GM21515 (cell line): ENCODE data around the gene PARD3B.

Experiments
- ATAC-seq: cut with Tn5 transposase; IDR thresholded peaks from one replicate; pipeline ENCODE4 v1.9.1; 2021; ENCODE audit not compliant: unreplicated experiment

PARD3B gene

DNA sequence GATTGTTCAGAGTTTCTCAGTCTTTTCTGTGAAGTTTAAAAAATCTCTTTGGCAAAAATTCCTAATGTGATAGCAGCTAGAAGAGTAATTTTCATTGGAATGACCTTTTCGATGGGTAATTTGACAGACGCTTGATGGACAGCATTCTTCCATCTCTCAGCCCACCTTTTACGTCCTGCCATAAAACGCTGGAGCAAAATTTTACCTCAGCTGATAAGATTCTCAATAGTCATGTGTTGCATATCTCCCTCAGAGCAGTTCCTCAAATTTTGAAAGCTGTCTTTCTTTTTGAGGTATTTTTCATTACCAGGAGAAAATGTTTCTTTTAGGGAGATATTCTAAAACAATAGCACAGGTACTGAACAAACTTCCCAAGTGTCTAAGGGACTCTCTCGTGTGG lies 441.4 kb downstream of the PARD3B start:
- no peak for ATAC-seq

DNA sequence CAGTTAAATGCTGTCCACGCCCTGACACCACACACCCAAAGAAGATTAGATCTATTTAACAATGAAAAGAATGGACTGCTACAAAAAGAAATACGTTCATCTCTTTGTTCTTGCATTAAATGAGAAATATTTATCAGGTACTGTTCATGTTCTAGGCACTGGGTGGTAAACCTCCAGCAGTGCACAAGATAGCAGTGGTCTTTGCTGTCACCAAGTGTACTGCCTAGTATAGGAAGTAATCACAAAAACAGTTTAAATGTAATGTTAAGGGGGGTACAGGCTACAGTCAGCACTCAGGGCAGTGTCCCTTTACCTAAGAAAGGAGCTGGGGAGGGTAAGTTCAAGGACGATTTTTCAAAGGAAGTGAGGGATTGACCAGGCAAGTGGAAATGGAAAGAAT lies 443.6 kb downstream of the PARD3B start:
- no peak for ATAC-seq

DNA sequence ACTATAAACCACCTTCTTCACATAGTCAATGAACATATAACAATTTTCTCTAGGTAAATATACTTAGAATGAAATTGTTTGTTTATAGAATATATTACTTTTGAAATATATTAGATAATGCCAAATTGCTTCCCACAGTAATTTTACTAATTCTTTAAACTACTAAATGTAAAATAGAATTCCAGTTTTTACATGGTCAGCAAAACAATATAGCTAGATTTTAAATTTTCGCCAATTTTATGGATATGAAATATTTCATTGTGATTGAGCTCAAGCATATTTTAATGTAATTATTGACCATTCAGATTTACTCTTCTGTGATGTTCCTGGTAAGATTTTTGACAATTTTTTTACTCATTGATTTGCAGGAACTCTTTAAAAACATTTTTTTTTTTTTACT lies 444.6 kb downstream of the PARD3B start:
- ATAC-seq: no peak

DNA sequence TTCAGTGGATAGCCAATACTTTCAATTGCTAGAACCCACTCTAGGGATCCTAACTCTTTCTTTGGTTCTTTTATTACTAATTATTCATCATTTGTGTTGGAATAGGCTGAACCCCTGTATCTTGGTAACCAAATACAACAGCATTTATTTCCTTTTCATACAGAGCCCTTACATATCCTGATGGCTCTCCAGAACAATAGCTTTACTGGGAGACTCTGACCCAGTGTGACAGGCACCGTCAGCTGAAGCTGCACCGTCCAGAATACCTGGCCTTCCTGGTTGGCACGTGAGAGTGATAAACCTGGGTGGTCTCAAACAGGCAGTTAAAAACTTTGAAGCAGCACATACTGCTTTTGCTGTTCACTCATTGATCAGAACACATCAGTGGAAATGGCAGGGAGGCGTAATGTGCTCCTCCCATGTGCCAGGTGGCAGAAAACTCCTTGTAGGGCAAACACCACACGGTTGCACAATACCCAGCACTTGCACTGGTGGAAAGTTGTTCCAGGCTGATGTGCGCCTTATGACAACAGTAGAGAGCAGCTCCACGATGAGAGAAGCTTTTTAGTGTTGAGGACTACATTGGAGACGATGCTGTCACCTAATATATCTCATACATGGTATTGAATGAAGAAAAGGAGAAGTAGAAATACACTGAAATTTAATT lies 456.2 kb downstream of the PARD3B start:
- no peak for ATAC-seq

DNA sequence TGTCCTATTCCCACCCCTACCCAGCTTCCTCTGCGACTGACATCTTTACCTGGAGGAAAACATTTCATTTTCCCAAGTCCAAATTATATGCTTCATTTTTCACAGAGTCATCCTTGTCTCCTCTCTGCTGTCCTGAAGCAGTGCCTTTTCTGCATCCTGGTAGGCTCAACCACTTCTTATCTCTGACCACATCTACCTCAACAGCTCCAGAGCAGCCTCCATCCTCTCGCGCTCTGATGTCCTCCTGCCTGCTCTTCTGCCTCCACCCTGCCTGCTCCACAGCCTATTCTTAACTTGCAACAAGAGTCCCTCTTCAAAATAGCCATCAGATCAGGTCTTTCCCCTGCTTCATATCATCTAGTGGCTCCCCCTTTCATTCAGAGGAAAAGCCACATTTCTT lies 457.1 kb downstream of the PARD3B start:
- no peak for ATAC-seq

DNA sequence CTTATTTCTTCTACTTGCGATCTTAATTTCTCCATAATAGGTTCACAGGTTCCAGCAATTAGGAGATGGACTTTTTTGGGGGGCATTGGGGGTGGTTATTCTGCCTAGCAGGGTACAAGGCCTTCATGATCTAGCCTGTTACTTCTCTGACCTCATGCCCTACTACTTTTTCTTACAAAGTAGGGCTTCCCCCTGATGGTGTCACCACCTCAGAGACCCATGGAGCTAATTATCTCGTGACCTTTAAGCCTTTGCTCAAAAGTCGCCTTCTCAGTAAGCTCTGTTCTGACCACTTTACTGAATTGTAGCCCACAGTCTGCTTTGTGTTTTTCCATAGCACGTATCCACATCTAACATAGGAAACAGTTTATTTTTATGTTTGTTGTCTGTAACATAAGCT lies 458.0 kb downstream of the PARD3B start:
- no peak for ATAC-seq

DNA sequence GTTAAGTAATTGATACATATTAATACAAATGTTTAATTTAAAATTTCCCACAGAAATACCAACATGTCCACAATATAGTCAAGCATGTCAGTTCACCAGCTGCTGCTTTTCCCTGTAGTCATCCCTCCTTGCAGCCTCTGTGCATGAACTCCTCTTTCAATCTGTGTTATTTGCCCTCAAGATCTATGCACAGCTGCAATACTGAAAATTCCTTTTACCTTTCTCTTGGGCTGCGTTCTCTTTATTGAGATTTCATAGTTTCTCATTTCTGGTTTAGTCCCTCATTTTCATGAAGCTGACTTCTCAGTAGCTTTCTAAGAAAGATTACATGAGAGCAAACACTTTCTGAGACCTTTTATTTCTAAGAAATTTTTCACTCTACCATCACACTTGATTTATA lies 464.9 kb downstream of the PARD3B start:
- no peak for ATAC-seq

DNA sequence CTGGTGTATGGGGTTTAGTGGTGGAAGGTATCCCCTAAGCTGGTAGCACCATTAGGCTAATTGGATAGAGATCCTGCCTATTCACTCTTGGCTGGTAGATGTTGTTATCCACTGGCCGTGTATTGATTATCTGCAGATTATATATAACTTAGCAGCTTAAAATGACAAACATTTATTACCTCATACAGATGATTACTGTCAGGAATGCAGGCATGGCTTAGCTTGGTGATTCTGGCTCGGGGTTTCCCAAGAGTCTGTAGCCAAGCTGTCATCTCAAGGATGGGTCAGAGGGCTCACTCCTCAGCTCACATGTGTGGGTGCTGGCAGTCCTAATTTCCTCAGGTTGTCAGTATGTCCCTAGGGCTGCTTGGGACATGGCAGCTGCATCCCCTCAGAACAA lies 465.8 kb downstream of the PARD3B start:
- ATAC-seq: no peak

DNA sequence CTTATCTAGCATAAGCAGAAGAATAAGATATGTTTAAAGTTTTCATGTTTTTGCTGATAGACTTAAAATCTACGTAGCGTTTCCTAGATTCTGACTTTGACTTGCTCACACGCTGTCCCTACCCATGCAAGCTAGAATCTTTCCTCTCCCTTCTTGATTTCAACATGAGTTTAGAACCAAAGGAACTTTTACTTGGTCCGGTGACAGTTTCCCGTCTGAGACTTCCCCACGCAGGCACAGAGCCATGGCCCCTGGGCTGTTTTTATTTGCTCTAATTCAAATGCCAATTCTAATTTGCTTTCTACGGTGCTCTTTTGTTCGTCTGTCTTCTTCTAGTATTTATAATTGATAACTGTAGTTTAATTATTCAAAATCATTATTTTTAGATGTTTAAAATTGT lies 467.7 kb downstream of the PARD3B start:
- ATAC-seq: no peak

DNA sequence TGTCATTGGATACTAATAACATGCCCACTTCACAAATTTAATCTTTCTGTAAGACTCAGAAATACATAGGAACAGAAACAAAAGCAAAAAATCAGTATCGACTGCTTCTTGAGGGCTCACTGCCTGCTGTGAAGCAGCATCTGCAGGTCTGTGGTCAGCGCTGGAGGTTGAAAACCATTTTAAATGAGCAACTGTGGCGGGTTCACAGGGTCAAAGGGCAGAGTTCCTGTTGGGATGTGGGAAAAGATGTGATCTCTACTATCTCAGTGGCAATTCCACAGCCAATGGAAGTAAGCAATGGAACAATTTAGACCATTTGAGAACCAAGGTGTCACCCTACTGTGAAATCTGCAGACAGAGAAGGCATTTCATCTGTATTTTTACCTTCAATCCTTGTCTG lies 468.3 kb downstream of the PARD3B start:
- ATAC-seq: no peak

DNA sequence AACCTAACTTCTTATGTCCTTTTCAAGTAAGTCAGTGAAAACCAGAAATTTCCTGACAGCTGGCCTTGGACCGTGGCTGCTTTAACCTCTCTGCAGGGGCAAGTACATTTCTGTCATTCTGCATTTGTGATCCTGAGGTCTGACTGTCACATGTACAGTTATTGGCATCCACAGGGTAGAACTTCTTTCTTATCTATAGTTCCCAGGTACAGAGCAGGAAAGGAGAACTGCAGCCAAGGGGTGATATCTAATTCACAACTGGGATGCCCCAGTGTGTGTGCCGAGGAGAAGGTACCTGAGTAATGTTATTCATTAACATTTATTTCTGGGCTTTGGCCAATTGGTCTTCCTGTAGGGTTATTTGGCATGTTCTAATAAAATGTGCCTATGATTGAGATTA lies 468.9 kb downstream of the PARD3B start:
- ATAC-seq: no peak

DNA sequence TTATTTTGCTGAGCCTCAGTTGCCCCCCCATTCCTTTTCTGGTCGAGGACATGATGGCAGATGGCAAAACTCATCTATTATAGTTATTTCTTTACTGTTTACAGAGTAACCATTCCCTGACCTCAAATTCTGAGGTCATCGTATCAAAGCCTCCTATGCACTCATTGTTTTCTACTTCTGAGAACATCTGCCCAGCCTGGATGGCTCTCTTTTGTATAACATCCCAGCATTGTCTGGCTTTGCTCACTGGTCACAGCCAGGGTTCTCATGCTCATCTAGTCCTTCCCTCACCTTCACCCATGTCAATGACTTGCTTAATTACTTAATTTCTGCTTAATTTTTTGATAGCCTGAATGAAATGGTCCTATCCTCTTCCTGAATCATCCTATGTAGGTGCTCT lies 472.1 kb downstream of the PARD3B start:
- no peak for ATAC-seq

DNA sequence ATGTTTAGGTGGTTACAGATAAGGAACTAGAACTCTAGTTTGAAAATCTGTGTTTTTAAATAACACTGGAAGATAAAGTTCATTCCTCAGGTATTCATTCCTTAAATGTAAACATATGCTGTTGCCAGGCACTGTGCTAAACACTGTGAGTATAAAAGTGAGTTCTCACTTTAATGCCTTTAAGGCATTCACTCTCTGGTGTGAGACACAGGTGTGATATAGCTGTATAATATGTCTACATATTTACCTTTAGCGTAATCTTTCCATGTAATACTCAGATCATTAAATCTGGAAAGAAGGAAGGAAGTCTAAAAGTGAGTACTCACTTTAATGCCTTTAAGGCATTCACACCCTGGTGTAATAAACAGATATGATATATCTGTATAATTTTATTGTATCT lies 472.6 kb downstream of the PARD3B start:
- no peak for ATAC-seq

DNA sequence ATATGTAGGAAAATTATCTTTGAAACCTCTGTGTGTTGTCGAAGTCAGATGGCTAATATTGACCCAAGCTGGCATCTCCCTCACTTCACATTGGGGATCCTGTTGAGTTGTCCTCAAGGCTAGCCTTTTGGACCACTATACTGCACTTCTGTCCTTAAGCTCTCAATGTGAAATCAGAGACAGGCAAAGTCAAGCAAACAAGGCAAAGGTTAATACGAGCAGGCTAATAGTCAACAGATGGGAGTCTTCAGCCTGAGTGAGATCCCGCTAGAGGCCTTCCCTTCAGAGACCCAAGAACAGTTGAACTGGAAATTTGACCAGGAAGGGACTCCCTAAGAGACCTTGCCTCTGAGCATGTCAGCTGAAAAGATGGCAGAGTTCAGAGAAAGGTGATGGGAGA lies 475.4 kb downstream of the PARD3B start:
- ATAC-seq: no peak

DNA sequence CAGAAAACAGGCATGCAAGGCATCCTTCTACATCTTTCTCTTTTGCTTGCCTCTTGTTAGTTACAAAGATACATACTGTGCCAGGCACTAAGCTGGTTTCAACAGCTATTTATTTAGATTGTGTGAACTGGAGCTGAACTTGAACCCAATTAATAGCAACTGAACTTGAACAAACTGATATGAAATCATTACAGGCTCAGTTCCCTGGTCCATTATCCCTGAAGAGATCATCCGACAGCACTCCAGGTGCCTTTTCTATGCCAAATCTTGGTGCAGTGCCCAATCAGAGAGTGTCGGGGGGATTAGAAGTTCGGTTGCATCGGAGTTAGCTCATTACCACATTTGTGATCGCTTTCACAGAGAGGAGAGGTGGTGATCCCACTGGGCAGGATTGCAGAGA lies 477.6 kb downstream of the PARD3B start:
- no peak for ATAC-seq

DNA sequence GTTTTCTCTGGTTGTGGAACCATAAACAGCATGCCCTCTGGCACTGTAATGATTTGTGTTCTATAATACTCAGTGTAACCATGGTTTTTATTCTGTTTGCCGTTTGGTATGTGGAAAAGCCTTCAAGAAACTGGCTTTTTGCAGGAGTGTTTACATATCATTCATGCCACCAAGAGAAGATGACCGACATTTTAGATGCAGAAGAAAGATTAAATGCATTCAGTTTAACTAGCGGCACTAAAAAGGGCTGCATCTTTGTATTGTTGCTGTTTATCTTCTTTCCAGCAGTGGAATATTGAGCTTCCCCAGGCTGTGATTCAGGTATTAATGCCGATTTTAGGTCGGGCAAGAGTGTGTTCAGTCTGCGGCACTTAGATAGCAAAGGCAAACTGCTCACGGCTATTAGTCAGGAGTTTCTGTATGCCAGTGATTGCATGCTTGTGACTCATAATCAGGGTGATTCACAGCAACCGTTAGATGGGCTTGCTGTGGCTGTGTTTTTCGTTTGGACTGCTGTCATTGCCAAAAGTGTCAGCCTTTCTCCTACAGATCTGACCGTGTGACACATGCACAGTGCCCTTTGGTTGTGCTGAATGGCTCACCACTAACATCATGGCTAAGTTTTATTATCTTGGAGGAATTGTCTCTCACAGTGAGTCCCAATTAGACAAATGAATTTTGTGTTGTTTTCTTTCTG lies 479.7 kb downstream of the PARD3B start:
- no peak for ATAC-seq

DNA sequence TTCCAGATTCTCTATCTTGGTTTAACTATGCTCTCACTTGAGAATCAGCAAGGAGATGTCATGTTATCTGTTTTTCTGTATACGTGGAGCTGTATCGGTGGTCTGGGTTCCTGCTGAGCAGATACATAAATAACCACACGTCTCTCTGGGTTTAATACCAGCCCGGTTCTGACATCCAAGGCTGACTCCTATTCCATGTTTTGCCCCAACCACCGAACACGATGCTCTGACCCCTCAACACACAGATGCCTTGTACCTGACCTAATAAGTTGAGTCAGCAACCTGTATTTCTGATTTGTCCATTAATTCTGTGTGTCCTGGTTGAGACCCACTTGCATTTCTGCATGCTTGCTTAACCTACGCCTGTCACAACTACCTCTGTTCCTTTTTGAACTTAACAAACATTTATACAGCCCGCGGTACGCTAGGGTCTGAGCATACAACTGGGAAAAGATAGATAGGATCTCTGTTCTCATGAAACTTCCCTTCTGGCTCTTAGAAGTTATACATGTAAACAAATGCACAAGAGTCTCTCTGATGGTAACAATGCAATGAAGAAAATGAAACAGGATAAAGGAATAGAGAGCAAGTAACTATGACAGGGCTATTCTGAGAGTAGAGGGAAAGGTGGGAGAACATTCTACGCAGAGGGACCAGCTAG lies 480.4 kb downstream of the PARD3B start:
- no peak for ATAC-seq

DNA sequence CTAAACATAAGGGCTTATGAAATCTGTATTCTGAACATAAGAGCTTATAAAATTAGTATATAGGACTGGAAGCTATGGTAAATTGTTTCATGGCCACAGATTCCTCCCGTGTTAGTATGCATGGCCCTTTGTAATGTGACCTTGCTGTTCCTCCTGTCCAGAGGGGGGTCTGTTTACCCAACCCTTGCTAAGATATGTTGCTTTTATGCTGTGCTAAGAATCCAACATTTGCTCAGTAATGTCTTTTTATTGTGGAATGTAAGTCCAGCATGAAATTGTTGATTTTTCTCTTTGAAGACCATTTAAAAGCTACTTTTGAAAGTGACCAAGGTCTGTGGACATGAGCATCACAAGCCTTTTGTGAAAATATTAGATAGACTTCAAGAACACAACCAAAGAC lies 485.4 kb downstream of the PARD3B start:
- no peak for ATAC-seq

DNA sequence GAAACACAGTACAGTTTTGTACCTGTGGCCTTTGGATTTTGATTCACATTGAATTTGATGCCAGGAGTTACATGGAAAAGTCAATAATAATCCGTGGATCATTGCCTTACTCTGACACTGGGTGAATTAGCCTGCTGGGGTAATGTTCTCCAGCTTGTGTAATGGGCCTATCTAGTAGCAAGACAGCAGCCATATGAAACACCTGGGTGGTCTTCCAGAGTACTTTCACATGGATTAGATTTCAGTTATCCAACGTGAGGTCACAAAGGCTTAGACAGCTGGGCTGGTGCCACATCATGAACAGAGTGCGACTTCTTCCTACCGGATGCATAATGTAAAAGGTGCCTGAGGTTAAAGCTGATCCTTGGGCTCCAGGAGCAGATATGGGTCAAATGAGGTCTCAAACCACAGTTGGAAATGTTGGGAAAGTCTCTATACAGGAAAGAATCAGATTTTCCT lies 486.8 kb downstream of the PARD3B start:
- no peak for ATAC-seq

DNA sequence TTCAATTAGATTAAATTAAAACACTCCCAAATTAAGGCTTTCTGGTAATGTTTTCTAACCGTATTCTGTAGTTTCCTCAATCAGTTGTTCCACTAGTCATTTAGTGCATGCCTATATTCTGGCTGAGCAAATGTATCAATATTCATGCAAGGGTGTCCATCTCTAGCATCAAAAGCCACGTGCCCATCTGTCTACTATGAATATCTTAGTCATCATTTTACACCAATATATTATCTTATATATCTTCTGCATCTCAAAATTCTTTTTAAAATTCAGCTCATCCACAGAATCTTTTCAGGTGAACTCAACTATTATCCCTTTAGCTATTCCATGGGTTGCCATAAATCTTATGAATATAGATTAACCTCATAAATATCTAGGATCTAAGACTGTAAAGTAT lies 488.2 kb downstream of the PARD3B start:
- ATAC-seq: no peak

DNA sequence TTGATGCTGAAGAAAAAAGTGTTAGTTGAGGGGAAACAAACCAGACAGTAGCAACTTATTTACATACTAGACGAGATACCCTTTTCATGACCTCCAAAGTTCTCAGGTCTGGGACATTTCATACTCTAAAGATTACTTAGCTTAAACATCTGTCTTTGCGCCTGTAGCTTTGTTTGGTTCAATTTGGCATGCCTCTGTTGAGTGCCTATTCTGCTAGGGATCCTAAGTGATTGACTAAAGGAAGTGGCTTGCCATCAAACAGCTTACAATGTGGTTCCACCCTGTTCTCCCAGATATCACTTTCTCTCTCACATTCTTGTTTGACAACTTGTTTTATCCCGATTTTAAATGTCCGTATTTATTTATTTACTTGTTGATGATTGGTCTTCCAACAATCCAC lies 488.8 kb downstream of the PARD3B start:
- ATAC-seq: no peak

DNA sequence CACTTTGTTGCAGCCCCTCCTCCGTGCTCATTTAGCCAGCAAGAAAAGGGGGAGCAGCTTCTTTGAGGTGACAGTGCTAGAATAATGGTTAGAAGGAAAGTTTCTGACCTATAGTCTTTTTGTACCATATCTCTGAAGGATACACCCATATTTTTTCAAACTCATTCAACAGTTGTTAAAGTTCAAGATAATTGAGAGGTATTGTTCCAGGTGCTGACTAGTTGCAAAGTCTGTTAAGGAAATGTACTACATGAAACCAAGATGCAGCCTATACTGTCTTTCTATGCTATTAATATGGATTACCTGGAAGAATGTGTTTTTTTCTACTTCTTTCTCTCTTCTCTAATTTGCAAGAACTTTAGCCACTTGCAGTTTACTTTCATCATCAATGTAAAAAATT lies 495.0 kb downstream of the PARD3B start:
- ATAC-seq: no peak
